ENCODE results near the gene ANKRD22.

ANKRD22 gene

GRCh38 chr10:88791924-88792323, 59.7 kb downstream of the ANKRD22 start:
- no peaks in the 10 kb centered on the region for H3K4me1 ChIP-seq (ENCODE audit: insufficient read depth, low read length)
- H2AFZ ChIP-seq (ENCODE audit: low read depth, low read length), result no peak overlapping the region
- H3K4me2 ChIP-seq (ENCODE audit: insufficient read depth, low read length), result no peak overlapping the region
- peaks cover 7% of the 10 kb centered on the region for H3K27me3 ChIP-seq (ENCODE audit: insufficient read depth, low read length, poor library complexity)
- H3K9me3 ChIP-seq (ENCODE audit: insufficient read depth, low read length, severe bottlenecking), result no peaks in the 10 kb centered on the region
- H3K4me3 ChIP-seq (ENCODE audit: low read depth in 1 of 2, low read length in 2 of 2), result no peak overlapping the region
- no peaks in the 10 kb centered on the region for H3K79me2 ChIP-seq (ENCODE audit: insufficient read depth, low read length)
- ATAC-seq (ENCODE audit: insufficient read depth, low read depth) (peak; percentile 58; the same call in 1 of the 3 replicates), DNase-seq (peak; percentile 14)
- H3K9ac ChIP-seq (ENCODE audit: low read depth, low read length), result no peak overlapping the region
- no peaks in the 10 kb centered on the region for H4K20me1 ChIP-seq (ENCODE audit: insufficient read depth, low read length)
- TF ChIP-seq CTCF (IDR thresholded peaks at IDR 0.05; ENCODE audit: borderline replicate concordance, extremely low read depth, low read length, poor library complexity, severe bottlenecking) (peak; percentile 43), EZH2 (IDR thresholded peaks at IDR 0.05; ENCODE audit: borderline replicate concordance, low read depth, low read length, severe bottlenecking) (no peak)
- H3K27ac ChIP-seq (ENCODE audit: low read length), result no peak overlapping the region
- no peaks in the 10 kb centered on the region for H3K36me3 ChIP-seq (ENCODE audit: insufficient read depth, low read length)

GRCh38 chr10:88788924-88789323, 62.7 kb downstream of the ANKRD22 start:
- Histone ChIP-seq H3K4me1 (ENCODE audit: insufficient read depth, low read length) (no peaks in the 10 kb centered on the region), H3K9ac (ENCODE audit: low read depth, low read length) (no peak overlapping the region), H3K27me3 (ENCODE audit: insufficient read depth, low read length, poor library complexity) (peaks cover 3% of the 10 kb centered on the region), H2AFZ (ENCODE audit: low read depth, low read length) (no peak overlapping the region), H3K79me2 (ENCODE audit: insufficient read depth, low read length) (no peaks in the 10 kb centered on the region), H3K9me3 (ENCODE audit: insufficient read depth, low read length, severe bottlenecking) (no peaks in the 10 kb centered on the region), H3K4me2 (ENCODE audit: insufficient read depth, low read length) (no peak overlapping the region), H4K20me1 (ENCODE audit: insufficient read depth, low read length) (no peaks in the 10 kb centered on the region), H3K4me3 (ENCODE audit: low read depth in 1 of 2, low read length in 2 of 2) (no peak overlapping the region), H3K27ac (ENCODE audit: low read length) (no peak overlapping the region), H3K36me3 (ENCODE audit: insufficient read depth, low read length) (no peaks in the 10 kb centered on the region)
- DNase-seq, result no peak
- no peak for ATAC-seq (ENCODE audit: insufficient read depth, low read depth)
- TF ChIP-seq EZH2 (IDR thresholded peaks at IDR 0.05; ENCODE audit: borderline replicate concordance, low read depth, low read length, severe bottlenecking) (no peak), CTCF (IDR thresholded peaks at IDR 0.05; ENCODE audit: borderline replicate concordance, extremely low read depth, low read length, poor library complexity, severe bottlenecking) (no peak)

- H3K4me2 ChIP-seq (ENCODE audit: insufficient read depth, low read length), result no peak overlapping the region
- no peaks in the 10 kb centered on the region for H4K20me1 ChIP-seq (ENCODE audit: insufficient read depth, low read length)
- H3K27me3 ChIP-seq (ENCODE audit: insufficient read depth, low read length, poor library complexity), result peaks cover 2% of the 10 kb centered on the region
- H2AFZ ChIP-seq (ENCODE audit: low read depth, low read length), result no peak overlapping the region
- no peak overlapping the region for H3K27ac ChIP-seq (ENCODE audit: low read length)
- H3K9ac ChIP-seq (ENCODE audit: low read depth, low read length), result no peak overlapping the region
- no peaks in the 10 kb centered on the region for H3K36me3 ChIP-seq (ENCODE audit: insufficient read depth, low read length)
- ATAC-seq (ENCODE audit: insufficient read depth, low read depth) (no peak), DNase-seq (no peak)
- no peaks in the 10 kb centered on the region for H3K9me3 ChIP-seq (ENCODE audit: insufficient read depth, low read length, severe bottlenecking)
- H3K4me3 ChIP-seq (ENCODE audit: low read depth in 1 of 2, low read length in 2 of 2), result no peak overlapping the region
- TF ChIP-seq CTCF (IDR thresholded peaks at IDR 0.05; ENCODE audit: borderline replicate concordance, extremely low read depth, low read length, poor library complexity, severe bottlenecking) (no peak), EZH2 (IDR thresholded peaks at IDR 0.05; ENCODE audit: borderline replicate concordance, low read depth, low read length, severe bottlenecking) (no peak)
- no peaks in the 10 kb centered on the region for H3K4me1 ChIP-seq (ENCODE audit: insufficient read depth, low read length)
- H3K79me2 ChIP-seq (ENCODE audit: insufficient read depth, low read length), result no peaks in the 10 kb centered on the region
Measured at GRCh38 chr10:88787463-88787862, 64.2 kb downstream of the ANKRD22 start.
